ENCODE data around the gene PPID. TPM values are rescaled to one million over a fixed set of nuclear protein-coding genes. Genes with fewer than 3 reads are reported as not detected.
"Not testable (repeated sequence)": the region's sequence is repeated elsewhere in the genome, so short reads cannot be mapped to it uniquely, and the experiment has no call there.

The PPID gene
- total RNA-seq: 28.9 TPM

DNA sequence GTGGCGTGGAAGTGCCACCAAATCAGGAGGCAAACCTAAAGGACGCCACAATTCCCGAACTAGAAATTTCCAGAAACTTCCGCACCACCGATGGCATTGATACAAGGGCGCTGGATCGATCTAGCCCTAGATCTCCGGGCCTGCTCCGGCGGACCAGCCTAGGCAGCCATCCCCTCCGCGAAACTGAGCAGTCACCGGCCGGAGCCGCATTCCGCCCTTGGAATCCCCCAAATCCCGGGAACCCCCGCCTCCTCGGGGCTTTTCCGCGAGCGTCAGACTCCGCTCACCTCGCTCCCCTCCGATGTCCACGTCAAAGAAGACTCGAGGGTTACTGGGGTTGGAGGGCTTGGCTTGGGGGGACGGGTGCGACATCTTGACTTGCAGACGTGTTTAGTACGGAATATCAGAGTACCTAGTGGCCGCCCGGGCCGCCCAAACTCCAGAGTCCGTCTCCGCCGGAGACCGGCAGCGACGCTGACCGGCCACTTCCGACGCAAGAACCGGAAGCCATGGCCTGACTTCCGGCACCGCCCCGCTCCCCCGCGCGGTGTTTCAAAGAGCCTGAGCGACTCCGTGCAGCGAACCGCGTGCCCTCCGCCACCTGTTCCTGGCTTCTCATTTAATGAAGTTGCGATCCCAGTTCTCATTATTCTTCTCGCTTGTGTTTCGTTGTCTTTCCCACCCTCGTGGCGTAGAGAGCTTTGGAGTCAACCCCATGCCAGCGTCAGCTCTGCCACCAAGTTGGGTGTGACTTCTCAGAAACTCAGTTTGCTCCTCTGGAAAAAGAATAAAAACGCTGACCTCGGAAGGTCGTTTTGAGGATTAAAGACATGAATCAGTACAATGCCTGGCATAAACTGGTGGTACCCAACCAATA lies at the start of gene PPID:
Gene PPID, minus strand, starts transcription at position 480 of the 877 bp plus-strand sequence. Its CDS starts 108 bp downstream, at position 372.
- FAIRE-seq (no peak), DNase-seq (ENCODE audit: low spot score in 2 of 2) (peak; percentile 67 to 80)

DNA sequence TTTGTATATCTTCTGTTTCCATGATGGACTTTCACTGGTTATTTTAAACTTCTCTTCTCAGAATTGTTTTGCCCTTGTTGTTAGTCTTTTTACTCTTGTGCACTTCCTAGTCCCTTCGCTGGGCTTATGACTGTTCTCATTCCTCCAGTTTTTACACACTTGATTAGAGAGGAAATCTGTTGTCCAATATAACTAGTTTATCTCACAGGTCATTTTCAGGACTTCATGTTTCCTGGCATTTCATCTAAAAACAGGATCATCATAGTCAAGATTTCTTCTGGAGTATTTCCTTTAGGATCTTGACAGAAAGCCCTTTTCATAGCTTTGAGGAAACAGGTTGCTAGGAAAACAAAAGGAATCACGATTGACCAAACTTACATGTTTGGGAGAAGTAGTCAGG lies 48.6 kb upstream of the PPID start:
- no peak for FAIRE-seq

DNA sequence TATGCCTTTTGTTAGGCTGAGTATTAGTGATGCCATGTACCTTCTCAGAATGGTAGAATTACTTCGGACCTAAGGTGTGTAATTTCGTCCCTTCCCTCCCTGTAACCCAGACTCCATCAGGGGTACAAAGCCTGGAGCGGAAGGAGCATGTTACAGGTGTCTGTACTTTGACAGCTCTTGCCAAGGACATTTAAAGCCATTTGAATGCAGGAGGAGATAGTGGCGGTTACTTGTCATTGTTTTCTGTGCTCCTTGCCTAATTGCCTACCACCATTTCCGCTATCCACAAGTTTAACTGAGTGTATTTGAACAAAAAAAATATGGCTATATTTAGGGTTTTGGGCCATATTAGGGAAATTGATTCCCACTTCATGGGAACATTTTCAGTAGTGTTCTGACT lies 47.5 kb upstream of the PPID start:
- no peak for DNase-seq (ENCODE audit: low spot score in 2 of 2)
- no peak for FAIRE-seq

More for the DNA sequence above, 48.6 kb upstream of the PPID start:
- no peak for DNase-seq (ENCODE audit: low spot score in 2 of 2)

DNA sequence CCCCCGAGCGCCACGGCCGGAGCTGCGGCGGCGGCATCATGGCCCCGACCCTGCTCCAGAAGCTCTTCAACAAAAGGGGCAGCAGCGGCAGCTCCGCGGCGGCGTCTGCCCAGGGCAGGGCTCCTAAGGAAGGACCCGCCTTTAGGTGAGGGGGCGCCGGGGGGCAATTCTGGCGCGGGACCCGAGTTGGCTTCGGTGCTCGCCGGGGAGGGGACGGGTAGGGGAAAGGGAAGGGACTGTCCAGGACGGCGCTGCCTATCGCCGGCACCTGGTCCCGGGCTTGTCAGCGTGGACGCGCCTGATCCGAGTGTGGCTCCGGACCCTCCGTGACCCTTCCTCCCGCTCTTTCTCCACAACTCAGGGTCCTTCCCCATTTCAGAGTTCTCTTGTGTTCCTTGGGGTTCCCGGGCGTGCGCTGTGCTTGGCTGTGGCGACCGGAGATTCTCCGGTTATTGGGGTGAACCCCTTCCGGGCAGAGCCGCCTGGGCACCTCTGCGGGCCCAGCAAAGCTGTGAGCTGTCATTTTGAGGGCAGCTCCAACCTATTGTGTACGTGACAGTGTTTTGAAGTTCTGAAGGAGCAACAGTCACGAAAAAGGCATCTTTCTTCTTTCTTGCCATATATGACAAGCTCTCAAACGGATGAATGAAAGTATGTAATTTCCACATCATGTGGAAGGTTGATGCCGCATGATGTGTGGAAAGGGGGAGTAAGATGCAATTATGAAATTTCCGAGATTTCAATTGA lies 46.2 kb upstream of the PPID start:
- FAIRE-seq (no peak), DNase-seq (ENCODE audit: low spot score in 2 of 2) (no peak)

DNA sequence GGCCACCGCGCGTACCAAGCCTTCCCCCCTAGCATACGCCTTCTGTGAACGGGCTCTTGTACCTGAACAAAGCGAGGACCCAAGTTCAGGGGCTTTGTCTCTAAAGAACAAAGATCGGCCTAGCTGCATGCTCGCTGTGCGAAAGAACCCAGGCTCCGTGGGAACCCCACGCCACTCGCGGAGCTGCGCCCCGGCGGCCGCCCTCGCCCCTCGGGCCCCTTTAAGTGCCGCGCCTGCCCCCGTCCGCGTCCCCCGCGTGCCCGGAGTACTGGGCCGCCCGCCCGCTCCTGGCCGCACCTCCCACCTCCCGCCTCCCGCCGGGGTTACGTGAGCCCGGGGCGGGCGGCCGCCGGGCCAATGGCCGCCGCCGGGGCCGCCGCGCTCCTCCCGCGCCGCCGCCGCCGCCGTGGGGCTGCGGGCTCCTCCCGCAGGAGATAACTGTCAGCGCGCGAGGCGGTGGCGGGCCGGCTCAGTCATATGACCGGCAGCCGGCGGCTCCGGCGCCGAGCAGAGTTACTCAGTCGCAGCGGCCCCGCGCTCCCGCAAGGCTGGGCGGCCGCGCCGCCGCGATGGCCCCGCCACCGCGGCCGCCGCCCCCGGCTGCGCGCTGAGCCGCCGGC lies 45.5 kb upstream of the PPID start, which contains the start of gene FNIP2:
Gene FNIP2, plus strand, starts transcription at position 472 of the 620 bp plus-strand sequence. CDS start 187 bp downstream, outside the sequence.
- no peak for FAIRE-seq
- peak; percentile 89 to 95 for DNase-seq (ENCODE audit: low spot score in 2 of 2)

DNA sequence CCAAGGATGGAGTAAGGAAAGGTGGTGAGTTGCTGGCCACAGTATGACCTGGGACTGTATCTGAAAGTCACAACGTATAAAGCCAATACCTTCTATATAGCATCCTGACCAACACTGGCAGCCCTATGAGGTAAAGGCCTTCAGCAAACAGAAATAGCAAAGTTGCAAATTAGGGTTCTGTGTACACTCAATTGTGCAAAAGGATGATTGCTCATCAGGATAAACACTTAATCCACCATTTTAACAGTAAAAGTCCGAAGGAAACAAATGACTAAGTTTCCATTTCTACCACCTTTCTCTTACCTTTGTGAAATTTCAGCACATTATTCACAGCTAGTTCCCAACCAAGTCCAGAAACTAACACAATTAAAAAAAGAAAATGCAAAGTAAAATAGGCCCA lies 44.3 kb upstream of the PPID start:
- DNase-seq (ENCODE audit: low spot score in 2 of 2): no peak
- no peak for FAIRE-seq

DNA sequence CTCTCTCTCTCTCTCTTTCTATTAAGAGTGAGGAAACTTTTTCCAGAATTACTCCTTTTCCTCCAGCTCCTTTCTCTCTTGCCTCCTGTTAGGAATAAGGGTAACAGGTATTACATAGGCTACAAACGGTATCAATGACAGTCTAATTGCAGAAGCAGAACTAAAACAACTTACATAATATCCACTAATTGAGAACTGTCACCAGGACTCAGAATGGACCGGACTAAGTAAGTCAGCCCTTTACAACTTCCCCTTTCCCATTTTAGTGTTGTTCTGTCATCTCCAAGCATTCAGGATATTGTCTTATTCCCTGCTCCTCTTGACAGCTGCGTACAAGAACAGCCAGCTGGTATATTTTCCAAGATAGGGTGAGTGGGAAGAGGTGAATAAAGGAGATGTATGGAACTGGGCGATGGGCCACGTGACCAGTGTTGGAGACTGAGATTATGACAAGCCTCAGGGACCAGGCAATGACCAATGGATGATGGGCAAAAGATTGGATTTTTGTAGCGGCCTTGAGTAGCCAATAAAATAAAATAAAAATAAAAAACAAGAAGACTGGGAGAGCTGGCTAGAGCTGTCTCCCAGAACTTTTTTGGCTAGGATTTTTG lies 43.3 kb upstream of the PPID start:
- DNase-seq (ENCODE audit: low spot score in 2 of 2): no peak
- no peak for FAIRE-seq

DNA sequence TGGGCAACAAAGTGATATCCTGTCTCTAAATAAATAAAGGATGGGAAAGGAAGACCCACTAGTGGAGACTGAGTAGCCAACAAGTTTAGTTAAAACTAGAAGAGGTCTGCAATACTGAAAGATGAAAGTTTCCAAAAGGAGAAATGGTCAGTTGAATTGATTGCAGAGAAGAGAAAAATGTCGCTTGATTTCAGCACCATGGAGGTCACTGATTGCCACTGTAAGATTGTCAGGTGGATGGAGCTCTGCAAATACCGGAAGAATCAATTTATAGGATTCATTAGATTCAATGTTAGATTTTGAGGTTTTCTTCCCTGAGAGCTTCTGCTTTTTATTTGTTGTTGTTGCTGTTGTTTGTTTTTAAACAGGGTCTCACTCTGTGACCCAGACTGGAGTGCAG lies 40.3 kb upstream of the PPID start:
- FAIRE-seq (no peak), DNase-seq (ENCODE audit: low spot score in 2 of 2) (no peak)

DNA sequence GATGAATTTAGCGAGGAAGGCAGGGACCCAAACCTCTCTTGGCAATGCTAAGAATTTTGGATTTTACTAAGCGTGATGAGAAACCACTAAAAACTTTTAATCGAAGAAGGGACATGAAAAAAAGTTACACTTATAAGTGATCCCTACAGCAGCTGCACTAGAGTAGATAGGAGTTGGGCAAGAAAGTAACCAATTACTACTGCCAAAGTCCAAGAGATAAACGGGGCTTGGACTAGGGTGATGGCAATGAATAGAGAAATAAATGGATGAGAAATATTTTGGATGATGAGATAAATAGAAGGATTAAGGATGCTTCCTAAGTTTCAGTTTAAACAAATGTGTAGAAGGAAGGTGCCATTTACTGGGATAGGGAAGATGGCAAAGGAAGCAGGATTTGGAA lies 39.4 kb upstream of the PPID start:
- FAIRE-seq: no peak
- DNase-seq (ENCODE audit: low spot score in 2 of 2): no peak

DNA sequence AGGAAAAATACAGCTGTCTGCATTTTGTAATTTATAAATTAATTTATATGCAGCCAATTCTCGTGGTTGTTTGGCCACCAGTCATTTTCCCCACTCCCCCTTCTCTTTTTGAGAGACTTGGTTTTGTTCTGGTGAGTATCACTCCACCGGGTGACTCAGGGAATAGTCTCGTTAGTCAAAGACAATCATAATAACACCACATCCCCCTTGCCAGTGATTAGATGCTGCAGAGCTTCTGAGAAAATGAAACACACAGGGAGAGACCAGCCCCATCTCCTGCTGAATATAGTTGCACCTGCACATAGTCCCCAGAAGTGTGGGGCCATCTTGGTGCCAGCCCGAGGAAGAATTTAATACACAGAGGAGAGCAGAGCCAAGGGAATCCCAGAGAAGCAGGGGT lies 37.7 kb upstream of the PPID start:
- FAIRE-seq (no peak), DNase-seq (ENCODE audit: low spot score in 2 of 2) (no peak)

DNA sequence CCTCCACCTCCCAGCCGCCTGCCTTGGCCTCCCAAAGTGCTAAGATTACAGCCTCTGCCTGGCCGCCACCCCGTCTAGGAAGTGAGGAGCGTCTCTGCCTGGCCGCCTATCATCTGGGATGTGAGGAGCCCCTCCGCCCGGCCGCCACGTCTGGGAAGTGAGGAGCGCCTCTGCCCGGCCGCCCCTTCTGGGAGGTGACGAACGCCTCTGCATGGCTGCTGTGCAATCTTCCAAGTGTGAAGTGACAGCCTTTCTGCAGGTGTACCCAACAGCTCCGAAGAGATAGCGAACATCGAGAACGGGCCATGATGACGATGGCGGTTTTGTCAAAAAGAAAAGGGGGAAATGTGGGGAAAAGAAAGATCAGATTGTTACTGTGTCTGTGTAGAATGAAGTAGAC lies 36.3 kb upstream of the PPID start:
- not testable (repeated sequence) for FAIRE-seq; DNase-seq (ENCODE audit: low spot score in 2 of 2)

DNA sequence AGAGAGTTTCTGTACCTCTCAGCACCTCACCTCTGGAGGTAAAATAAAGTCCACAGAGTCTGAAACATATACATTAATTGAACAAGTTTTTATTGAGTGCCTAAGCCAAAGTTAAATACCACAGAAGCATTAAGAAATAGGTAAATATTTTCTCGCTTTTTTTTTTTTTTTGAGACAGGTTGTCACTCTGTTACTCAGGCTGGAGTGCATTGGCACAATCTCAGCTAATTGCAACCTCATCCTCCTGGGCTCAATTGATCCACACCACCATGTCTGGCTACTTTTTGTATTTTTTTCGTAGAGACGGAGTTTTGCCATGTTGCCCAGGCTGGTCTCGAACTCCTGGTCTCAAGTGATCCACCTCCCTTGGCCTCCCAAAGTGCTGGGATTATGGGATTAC lies 35.5 kb upstream of the PPID start:
- FAIRE-seq (no peak), DNase-seq (ENCODE audit: low spot score in 2 of 2) (no peak)

DNA sequence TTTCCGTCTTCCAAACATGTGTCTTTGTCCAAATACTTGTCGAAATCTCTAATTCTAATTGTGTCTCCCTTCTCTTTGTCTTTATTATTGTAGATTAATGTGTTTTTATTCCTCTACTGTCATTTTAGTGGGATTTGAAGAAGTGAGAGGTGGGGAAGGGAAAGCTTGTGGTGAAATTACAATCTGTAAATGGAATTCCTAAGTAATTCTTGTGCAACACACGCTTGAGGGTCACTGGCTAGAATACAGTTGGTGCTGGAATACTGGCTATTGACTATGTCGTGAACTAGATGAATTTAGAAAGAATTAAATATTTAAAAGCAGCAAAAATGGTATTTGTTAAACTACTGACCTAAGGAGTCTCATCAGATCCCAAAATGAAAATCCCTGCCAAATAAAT lies 34.9 kb upstream of the PPID start:
- FAIRE-seq (no peak), DNase-seq (ENCODE audit: low spot score in 2 of 2) (no peak)

DNA sequence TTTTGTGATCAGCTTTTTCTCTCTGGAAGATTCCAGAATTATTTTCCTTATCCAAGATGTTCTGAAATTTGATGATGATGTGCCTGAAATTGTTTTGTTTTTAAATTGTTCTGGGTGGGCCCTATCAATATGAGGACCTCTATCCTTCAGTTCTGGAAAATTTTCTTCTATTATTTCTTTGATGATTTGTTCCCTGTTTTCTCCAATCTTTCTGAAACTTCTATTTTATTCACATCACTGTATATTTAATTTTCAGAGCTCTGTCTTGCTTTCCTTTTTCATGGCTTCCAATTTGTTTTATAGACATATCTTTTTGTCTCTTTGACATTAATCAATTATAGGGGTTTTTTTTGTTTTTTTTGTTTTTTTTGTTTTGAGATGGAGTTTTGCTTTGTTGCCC lies 33.4 kb upstream of the PPID start:
- DNase-seq (ENCODE audit: low spot score in 2 of 2): no peak
- FAIRE-seq: no peak

DNA sequence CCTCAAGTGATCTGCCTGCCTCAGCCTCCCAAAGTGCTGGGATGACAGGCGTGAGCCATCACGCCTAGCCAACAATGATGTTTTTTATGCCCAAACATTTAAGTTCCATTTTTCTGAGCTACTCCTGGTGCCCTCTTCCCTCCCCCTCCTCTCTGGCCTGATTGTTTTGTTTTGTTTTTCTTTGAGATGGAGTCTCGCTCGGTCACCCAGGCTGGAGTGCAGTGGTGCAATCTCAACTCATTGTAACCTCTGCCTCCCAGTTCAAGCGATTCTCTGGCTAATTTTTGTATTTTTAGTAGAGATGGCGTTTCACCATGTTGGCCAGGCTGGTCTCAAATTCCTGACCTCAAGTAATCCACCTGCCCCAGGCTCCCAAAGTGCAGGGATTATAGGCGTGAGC lies 32.6 kb upstream of the PPID start:
- not testable (repeated sequence) for DNase-seq (ENCODE audit: low spot score in 2 of 2); FAIRE-seq

DNA sequence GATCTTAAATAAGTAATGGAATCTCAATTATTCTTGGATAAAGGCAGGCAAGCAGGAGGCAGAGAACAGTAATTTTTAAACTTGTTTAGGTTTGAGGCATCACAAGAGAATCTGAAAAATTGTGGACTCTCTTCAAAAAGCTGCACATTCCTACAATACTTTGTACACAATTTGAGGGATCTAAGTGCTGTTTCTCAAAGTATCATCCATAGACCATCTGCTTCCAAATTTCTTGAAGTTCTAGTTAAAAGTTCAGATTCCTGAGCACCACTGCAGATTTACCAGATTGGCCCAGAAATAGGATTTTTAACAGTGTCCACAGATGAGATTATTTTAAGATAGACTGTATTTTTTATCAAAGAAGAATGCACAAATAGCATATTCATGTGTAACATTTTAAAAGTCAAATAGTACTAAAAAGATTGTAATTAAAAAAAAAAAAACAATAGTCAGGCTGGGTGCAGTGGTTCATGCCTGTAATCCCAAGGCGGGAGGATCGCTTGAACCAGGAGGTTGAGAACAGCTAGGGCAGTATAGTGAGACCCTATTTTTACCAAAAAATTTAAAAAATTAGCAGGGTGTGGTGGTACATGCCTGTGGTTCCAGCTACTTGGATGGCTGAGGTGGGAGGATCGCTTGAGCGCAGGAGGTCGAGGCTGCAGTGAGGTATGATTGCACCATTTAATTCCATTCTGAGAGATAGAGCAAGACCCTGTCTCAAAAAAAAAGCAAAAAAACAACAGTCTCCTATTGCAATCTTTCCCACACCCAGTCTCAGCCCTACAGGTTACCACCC lies 31.4 kb upstream of the PPID start:
- FAIRE-seq (no peak), DNase-seq (ENCODE audit: low spot score in 2 of 2) (no peak)

DNA sequence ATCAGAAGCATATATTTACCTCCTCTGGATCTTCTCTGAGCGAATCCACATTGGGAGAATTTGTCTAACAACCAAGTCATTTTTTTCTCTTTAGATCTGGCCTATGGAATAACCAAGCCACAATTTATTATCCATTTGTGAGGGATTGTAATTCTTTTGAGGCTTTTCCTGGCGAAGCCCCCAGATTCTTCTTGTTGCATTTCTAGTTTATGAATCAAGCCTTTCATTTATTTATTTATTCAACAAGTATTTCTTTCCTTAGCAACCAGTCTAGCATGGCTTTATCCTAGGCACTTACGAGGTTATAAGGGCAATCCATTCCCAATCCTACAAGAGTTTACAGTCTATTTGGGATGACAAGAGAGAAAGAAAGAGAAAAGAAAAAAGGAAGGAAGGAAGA lies 27.2 kb upstream of the PPID start:
- DNase-seq (ENCODE audit: low spot score in 2 of 2) (no peak), FAIRE-seq (no peak)

DNA sequence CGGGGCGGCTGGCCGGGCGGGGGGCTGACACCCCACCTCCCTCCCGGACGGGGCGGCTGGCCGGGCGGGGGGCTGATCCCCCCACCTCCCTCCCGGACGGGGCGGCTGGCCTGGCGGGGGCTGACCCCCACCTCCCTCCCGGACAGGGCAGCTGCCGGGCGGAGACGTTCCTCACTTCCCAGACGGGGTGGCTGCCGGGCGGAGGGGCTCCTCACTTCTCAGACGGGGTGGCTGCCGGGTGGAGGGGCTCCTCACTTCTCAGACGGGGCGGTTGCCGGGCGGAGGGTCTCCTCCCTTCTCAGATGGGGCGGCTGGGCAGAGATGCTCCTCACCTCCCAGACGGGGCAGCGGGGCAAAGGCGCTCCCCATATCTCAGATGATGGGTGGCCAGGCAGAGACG lies 23.3 kb upstream of the PPID start:
- not testable (repeated sequence) for DNase-seq (ENCODE audit: low spot score in 2 of 2); FAIRE-seq

DNA sequence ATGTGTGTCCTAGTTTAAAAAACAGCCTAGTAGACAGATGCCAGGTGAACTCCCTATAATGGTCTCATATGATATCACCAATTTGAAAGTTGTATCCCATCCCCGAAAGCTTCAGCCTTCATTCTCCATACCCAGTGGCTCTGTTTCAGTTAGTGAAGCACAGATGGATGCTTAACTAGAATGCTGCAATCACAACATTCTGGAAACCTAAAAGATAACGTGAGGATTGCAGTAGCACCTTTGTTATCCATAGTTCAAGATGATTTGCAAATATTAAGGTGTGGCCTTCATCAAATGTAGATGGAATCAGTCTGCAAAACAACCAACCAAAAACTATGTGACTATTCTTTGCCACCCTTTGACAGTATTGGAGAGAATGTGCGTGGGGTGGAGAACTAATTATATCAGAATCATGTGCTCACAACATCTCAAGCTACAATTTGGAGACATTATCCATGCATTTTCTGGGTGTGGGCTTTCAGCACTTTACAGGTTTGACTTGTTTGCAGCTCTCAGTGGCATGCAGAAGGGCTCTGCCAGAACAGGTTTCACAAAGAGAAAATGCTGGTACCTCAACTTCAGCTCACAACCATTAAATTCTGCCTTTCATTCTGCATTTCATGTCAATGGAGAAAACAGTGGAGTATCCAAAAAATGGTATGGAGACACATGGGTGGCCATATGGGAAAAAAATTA lies 18.3 kb upstream of the PPID start:
- DNase-seq (ENCODE audit: low spot score in 2 of 2) (no peak), FAIRE-seq (no peak)

All from frontal cortex (tissue), 4 donors.